HG03571 (cell line): ENCODE results near the gene MRAS.
"Not testable (repeated sequence)": the region's sequence is repeated elsewhere in the genome, so short reads cannot be mapped to it uniquely, and the experiment has no call there.

Source experiments
- ATAC-seq: cut with Tn5 transposase; IDR thresholded peaks from one replicate; pipeline ENCODE4 v1.9.1; 2021; ENCODE audit not compliant: unreplicated experiment

The MRAS gene

GRCh38 chr3:138412821-138413551 is 64.6 kb downstream of the MRAS start:
- ATAC-seq: no peak

DNA sequence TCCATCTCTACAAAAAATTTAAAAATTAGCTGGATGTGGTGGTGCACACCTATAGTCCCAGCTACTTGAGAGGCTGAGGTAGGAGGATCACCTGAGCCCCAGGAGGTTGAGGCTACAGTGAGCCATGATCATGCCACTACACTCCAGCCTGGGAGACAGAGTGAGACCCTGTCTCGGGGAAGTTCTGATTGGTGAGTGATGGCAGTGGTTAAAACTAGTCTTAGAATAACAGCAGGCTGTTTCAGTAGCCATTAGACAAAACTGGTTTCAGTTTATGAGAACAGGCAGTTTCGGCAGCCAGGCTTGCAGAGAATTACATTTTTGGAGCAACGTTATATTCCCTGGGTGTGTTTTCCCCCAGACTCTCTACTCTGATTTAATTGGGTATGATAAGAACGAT is 67.9 kb downstream of the MRAS start:
- ATAC-seq: not testable (repeated sequence)

DNA sequence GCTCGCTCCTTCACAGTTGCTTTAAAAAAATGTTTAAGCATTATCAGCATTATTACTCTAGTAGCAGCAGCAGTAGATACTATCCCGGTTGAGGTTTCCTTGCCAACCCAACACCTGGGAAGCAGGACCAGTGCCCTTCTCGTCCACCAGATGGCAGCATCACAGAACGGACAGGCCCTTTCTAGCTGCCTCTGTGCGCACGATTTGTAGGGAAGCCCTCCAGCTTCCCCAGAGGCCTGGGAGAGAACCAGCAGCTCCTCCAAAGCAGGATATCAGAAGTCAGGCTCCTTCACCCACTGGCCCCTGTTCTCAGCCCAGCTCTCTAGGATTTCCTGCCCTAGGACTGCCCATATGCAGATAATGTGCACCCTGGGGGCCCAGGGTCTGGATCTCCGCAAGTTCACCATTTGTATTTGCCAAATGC is 69.2 kb downstream of the MRAS start:
- ATAC-seq: peak; percentile 74

- no peak for ATAC-seq
Observed at GRCh38 chr3:138418601-138419206, 70.3 kb downstream of the MRAS start.

DNA sequence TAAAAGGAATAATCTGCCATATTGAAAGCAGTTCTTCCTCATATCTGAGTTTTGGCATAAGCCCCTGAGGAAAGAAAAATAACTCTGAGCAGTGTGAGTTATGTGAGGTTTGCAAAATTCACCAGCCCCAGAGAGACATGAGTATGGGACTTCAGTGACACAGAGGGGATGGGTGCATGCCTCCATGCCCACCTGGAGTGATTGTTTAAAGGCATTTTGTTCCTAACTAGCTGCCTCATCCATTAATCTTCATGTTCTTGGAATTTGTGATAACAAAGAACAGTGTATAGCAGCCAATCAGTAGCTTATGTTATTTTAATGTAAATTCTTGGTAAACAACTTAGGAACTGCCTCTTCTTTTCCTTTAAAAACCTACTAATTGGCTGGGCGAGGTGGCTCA is 74.9 kb downstream of the MRAS start:
- no peak for ATAC-seq

DNA sequence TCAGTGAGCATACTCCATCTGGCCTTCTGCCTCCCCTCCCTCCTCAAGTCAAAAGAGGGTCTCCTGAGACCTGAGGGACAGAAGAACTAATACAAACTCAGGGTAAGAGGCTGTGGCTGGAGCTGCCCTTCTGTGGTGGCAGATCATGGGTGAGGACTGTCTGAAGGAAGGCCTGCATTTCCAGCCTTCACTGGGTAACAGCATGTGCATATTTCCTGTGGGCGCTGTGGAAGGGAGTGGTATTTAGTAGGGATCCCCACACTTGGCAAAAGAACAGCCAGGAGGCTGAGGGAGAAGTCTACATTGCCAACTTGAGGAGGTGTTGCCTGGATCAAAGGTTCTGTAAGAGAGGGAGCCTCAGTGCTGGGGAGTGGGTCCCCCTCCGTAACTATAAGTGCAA is 75.9 kb downstream of the MRAS start:
- no peak for ATAC-seq

DNA sequence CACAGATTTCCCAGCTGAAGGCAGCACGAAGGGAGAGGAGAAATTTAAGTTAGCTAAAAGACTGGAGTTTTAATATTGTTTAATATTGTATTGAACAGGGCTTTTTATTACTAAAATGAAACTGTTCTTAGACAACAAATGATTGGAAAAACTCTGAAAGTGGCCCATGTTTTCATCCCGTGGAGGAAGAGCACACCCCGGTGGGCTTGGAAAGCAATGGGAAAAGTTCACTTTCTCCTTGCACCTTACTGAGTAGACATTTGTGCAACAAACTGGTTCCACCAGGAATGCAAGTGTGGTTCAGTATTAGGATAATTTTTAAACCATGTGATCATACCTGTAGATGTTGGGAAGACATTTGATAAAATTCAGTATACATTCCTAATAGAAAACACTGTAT is 77.8 kb downstream of the MRAS start:
- no peak for ATAC-seq

DNA sequence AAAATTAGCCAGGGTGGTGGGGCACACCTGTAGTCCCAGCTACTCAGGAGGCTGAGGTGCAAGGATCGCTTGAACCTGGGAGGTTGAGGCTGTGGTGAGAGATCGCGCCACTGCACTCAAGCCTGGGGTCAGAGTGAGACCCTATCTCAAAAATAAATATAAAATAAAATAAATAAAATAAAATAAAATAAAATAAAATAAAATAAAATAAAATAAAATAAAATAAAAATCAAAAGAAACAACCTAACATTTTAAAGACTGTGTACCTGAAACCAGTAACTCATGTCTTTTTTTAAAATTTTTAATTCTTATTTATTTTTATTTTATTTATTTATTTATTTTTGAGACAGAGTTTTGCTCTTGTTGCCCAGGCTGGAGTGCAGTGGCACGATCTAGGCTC is 78.4 kb downstream of the MRAS start:
- not testable (repeated sequence) for ATAC-seq

DNA sequence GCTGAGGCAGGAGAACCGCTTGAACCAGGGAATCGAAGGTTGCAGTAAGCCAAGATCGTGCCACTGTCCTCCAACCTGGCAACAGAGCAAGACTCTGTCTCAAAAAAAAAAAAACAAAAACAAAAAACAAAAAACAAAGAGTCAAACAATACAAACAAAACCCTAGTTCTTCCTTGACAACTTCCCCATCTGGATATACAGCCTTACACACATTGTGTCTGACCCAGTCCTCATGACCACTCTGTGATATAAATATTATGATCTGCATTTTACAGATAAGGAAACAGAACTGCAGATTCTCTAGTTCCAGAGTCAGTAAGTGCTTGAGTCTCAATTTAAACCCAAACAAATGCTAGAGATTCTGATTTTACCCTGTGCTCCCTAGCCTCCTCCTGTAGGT is 81.3 kb downstream of the MRAS start:
- no peak for ATAC-seq

DNA sequence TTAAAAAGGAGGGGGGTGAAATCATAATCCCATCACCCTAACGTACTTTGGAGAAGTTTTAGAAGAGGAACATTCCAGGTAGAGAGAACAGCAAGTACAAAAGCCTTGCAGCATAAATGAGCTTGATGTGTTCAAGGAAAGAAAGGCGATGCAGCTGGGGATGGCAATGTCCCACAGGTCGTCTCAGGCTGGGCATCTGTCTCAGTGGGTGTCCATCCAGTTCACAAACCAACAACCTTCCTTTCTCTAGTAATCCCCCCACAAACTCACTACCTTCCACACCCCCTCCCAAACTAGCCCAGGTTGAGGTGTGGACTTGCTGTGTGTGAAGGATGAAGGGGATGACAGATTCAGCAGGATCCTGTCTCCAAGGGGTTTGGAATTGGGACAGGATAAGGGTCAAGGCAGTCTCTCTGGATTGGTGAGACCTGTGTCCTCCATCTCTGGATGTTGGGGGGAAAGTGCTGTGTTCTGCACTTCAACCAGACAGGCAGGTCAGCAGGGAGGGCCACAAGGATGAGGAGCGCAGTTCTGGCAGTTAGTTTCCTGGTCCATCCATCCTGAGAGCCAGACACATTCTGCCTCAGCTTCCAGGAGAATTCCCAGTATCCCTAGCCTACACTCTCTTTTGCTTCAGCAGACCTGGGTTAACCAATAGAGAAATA is 84.3 kb downstream of the MRAS start:
- ATAC-seq: no peak

DNA sequence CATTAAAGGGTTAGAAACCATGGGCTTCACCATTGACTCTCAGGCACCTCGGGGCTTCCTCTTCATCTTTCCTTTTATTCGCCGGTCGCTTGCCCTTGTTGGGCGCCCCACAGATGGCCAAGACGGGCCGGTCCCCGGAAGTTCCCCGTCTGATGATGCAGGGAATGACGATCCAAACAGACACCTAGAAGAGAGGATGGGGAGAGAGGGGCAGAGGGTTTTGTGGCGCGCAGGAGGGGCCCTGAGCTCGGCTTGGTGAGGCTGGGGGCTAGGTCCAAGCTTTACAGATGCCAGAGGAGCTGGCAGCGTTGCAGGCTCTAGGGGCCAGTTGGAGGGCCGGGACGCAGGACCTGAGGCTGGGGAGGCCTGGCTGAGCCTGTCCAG is 85.5 kb downstream of the MRAS start:
- no peak for ATAC-seq

- ATAC-seq: no peak
Observed at GRCh38 chr3:138434276-138434874, 86.0 kb downstream of the MRAS start, which contains the start of gene ESYT3. ESYT3 (plus strand) TSS chr3:138434616; CDS start chr3:138434799, 183 bp downstream.

DNA sequence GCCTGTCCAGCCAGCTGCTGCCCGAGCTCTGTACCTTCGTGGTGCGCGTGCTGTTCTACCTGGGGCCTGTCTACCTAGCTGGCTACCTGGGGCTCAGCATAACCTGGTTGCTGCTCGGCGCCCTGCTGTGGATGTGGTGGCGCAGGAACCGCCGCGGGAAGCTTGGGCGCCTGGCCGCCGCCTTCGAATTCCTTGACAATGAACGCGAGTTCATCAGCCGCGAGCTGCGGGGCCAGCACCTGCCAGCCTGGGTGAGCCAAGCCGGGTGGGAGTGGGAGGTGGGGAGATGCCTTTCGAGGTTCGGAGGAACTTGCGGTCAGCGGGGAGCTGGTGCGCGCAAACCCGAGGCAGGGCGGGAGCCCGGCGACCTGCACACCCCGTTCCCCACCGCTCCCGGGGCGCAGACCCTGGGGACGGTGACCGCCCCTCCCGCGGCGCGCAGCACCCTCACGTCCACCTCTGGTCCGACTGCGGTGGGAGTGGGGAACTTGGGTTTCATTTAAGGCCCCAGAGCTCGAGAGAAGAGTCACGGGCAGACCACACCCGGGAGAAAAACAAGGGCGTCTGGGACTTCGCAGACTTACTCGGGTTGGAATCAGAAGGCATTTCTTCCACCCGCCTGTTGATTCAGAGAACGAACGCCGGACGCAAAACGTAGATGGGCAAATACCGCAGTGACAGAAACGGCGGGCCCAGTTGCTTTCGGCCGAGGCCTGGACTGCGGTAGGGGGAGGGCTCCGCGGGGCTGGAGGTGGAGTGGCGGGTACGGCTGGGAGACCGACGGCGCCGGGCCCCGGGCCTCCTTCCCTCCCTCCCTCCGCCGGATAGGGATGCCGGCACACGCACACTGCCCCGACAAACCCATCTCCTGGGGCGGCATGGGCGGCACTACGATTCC is 86.7 kb downstream of the MRAS start:
- no peak for ATAC-seq

DNA sequence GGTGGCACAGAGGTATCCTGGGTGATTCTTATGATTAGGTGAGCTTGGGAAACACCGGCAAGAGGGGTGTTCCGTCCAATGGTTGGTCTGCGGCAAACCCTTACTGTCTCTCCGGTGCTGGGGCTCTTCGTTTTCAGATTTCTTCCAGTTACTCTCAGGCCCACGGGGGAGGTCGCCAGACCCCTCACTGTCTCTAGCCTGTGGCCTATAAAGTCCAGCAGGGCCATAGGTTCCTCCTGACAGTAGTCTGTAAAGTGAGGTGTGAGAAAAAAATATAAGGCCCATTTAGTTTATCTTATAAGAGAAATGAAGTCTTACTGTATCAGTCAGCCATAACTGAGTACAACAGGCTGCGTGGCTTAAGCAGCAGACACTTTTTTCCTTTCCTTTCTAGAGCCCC is 87.5 kb downstream of the MRAS start:
- ATAC-seq: no peak

- no peak for ATAC-seq
Observed at GRCh38 chr3:138437281-138437680, 88.9 kb downstream of the MRAS start.

DNA sequence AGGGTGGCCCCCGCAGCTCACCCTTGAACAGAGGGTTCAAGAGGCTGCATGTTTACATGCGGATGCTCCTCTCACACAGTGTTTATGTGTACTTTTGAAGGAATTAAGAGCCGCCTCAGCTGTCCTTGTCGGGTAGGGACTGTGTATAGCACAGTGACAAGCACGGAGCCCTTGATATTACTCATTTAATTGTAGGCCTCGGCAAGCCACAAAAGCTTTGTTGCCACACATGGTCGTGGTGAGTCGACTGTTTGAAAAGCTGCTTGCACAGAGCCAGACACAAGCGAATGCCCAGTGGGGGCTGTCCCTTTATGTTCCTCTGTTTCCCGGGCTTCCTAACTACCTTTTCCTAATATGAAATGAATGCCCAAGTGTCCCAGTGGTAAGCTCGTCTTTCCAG is 90.5 kb downstream of the MRAS start:
- ATAC-seq: no peak

DNA sequence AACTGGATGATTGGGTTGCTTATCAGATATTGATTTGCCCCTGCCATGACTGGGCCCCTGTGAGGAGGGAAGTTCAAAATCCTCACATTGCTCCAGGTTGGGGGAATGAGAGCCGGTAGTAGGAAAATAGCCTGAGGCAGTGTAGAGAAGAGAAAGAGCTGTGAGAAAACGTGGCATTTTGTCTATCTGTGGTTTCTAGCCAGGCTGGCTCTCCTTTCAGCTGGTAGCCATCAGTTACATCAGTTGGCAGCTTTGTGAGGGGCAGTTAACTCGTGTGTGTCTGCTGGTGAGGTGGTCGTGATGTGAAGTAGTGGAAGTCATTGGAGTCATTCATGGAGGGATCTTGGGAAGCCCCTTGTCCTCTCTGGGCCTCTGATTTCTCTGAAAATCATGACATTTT is 91.3 kb downstream of the MRAS start:
- ATAC-seq: no peak

GRCh38 chr3:138440121-138440521 is 91.7 kb downstream of the MRAS start:
- ATAC-seq: no peak

DNA sequence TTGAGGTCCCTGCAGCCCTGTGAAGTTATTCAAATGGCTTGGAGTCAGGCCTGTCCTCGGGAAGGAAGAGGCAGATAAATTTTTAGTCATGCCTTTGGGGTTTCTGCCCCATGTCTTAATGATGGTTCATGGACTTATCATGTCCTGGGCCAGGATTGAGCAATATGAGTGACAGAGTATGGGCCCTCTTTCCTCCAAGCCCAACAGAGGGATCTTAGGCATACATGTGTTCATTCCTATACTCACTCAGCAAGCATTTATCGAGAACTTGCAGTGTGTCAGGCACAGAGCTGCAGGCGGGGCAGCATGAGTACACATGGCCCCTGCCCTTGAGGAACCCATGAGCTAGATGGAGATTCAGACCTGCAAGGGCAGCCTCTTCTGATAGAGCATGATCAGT is 92.2 kb downstream of the MRAS start:
- ATAC-seq: no peak

DNA sequence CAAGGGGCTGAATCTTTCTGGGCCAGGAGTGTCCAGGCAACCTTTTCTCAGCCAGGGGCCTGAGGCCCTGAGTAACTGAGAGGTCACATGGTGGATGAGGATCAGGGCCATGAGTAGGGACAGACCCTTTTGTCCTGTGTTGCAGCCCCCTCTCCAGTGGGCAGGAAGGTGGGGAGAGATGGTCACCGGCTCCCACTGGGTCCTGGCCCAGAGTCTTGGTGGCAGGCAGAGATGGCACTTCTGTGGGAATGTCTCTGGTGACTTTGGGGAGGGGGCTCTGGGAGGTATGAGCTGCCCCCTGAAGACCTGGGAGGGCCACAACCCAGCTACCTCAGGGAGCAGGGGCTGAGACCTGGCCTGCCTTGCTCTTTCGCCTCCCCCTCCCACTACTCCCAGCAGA is 92.9 kb downstream of the MRAS start:
- no peak for ATAC-seq

DNA sequence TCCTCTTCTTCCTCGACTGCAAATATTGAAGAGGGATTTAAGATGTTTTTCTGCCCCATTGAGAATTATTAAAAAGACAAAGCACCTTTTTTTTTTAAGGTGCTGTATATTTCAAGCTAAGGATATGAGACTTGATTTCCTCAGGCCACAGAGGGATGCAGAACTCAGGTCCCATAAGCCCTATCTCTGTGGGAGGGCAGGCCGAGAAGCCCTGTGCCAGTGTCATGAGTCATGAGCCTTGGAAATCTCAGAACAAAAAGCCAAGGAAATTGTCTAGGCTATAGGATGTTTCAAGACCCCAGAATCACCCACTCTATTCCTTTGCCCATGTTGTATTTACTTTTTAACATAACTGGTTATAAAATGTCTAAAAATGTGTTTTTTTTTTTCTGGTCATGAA is 93.4 kb downstream of the MRAS start:
- no peak for ATAC-seq
